ENCODE data around the gene TTC33. TPM values are rescaled to one million over a fixed set of nuclear protein-coding genes. Genes with fewer than 3 reads are reported as not detected.

Gene TTC33
- total RNA-seq, 1 experiment from 2014 or later: 19.1 TPM

GRCh38 chr5:40477856-40478546, 277.8 kb downstream of the TTC33 start:
- H3K4me3 ChIP-seq: no peak overlapping the region
- peaks cover 61% of the 10 kb centered on the region for H3K4me1 ChIP-seq (replicated peaks)
- H3K27me3 ChIP-seq (replicated peaks): no peaks in the 10 kb centered on the region
- 0 out of 2 replicates have a peak overlapping the region, but pooled peaks have one; percentile 6 for H3K27ac ChIP-seq
- DNase-seq (ENCODE audit: low read depth in 1 of 2, low spot score in 2 of 2): peak; percentile 62 to 66
- H3K9me3 ChIP-seq (replicated peaks): no peaks in the 10 kb centered on the region
- H3K36me3 ChIP-seq: no peaks in the 10 kb centered on the region

- no peaks in the 10 kb centered on the region for H3K9me3 ChIP-seq (replicated peaks)
- peaks cover 48% of the 10 kb centered on the region for H3K4me1 ChIP-seq (replicated peaks)
- DNase-seq (ENCODE audit: low read depth in 1 of 2, low spot score in 2 of 2): peak in 1 of 2 experiments; percentile 48
- no peak overlapping the region for H3K4me3 ChIP-seq
- peak overlapping the region; percentile 21; the same call in 1 of the 2 replicates for H3K27ac ChIP-seq
- no peaks in the 10 kb centered on the region for H3K36me3 ChIP-seq
- no peaks in the 10 kb centered on the region for H3K27me3 ChIP-seq (replicated peaks)
Measured at GRCh38 chr5:40475561-40475960, 280.2 kb downstream of the TTC33 start.

GRCh38 chr5:40474250-40474649, 281.5 kb downstream of the TTC33 start:
- peaks cover 42% of the 10 kb centered on the region for H3K4me1 ChIP-seq (replicated peaks)
- no peak for DNase-seq (ENCODE audit: low read depth in 1 of 2, low spot score in 2 of 2)
- H3K27me3 ChIP-seq (replicated peaks): no peaks in the 10 kb centered on the region
- H3K4me3 ChIP-seq: no peak overlapping the region
- H3K36me3 ChIP-seq: no peaks in the 10 kb centered on the region
- no peak overlapping the region for H3K27ac ChIP-seq
- H3K9me3 ChIP-seq (replicated peaks): no peaks in the 10 kb centered on the region

GRCh38 chr5:40465416-40465815, 290.3 kb downstream of the TTC33 start:
- Histone ChIP-seq H3K9me3 (replicated peaks) (no peaks in the 10 kb centered on the region), H3K4me3 (no peak overlapping the region), H3K36me3 (no peaks in the 10 kb centered on the region), H3K4me1 (replicated peaks) (peaks cover 12% of the 10 kb centered on the region), H3K27ac (no peak overlapping the region), H3K27me3 (replicated peaks) (no peaks in the 10 kb centered on the region)
- DNase-seq (ENCODE audit: low read depth in 1 of 2, low spot score in 2 of 2): no peak

GRCh38 chr5:40464511-40464910, 291.2 kb downstream of the TTC33 start:
- H3K27me3 ChIP-seq (replicated peaks): no peaks in the 10 kb centered on the region
- no peaks in the 10 kb centered on the region for H3K9me3 ChIP-seq (replicated peaks)
- H3K4me1 ChIP-seq (replicated peaks): peaks cover 12% of the 10 kb centered on the region
- no peak for DNase-seq (ENCODE audit: low read depth in 1 of 2, low spot score in 2 of 2)
- H3K36me3 ChIP-seq: no peaks in the 10 kb centered on the region
- no peak overlapping the region for H3K4me3 ChIP-seq
- H3K27ac ChIP-seq: no peak overlapping the region

Other genes starting within 250 kb of the TTC33 start
- gene PTGER4, start 76.0 kb downstream of the TTC33 start, total RNA-seq (2014; rRNA removed; shearing (Covaris generic)): 22.5 and 27.6 TPM in 2 replicates
- 106 and 113 TPM in 2 replicates for gene PRKAA1, start 42.4 kb upstream of the TTC33 start, total RNA-seq (2014; rRNA removed; shearing (Covaris generic))
- gene RPL37, start 79.3 kb upstream of the TTC33 start, total RNA-seq (2014; rRNA removed; shearing (Covaris generic)): 145 and 281 TPM in 2 replicates
- gene CARD6, start 85.4 kb upstream of the TTC33 start, total RNA-seq (2014; rRNA removed; shearing (Covaris generic)): 4.3 and 6.6 TPM in 2 replicates
- not detected in 2 replicates for gene C7, start 153.5 kb upstream of the TTC33 start, total RNA-seq (2014; rRNA removed; shearing (Covaris generic))